Measurements from ENCODE around the gene CLCF1.
A peak's percentile ranks its signal among the peaks of the same experiment; 100 is the strongest.

The CLCF1 gene

GRCh38 chr11:67356387-67356863 lies 17.0 kb downstream of the CLCF1 start:
- no peak for DNase-seq

GRCh38 chr11:67355794-67356386 lies 17.5 kb downstream of the CLCF1 start:
- no peak for DNase-seq

GRCh38 chr11:67355023-67355793 lies 18.2 kb downstream of the CLCF1 start:
- no peak for DNase-seq

- DNase-seq = no peak
Measured at GRCh38 chr11:67354075-67355022, 19.0 kb downstream of the CLCF1 start.

GRCh38 chr11:67353317-67354074 lies 19.9 kb downstream of the CLCF1 start, which contains the start of gene POLD4:
POLD4 (minus strand) TSS chr11:67353546; CDS start chr11:67353399, 147 bp downstream.
- DNase-seq = peak; percentile 88 to 99 (median 96)

GRCh38 chr11:67352546-67353316 lies 20.7 kb downstream of the CLCF1 start:
- peak in 4 of 6 experiments; percentile 60 to 93 (median 80) for DNase-seq

- DNase-seq = peak; percentile 41 to 73 (median 50)
Measured at GRCh38 chr11:67351275-67352005, 22.0 kb downstream of the CLCF1 start.

- DNase-seq = no peak
Measured at GRCh38 chr11:67349928-67350465, 23.4 kb downstream of the CLCF1 start.

- DNase-seq = no peak
Measured at GRCh38 chr11:67349457-67349856, 23.9 kb downstream of the CLCF1 start.

GRCh38 chr11:67349036-67349435 lies 24.4 kb downstream of the CLCF1 start:
- DNase-seq = no peak

GRCh38 chr11:67347964-67348749 lies 25.2 kb downstream of the CLCF1 start:
- DNase-seq = no peak

- peak in 3 of 6 experiments; percentile 26 to 69 (median 50) for DNase-seq
Measured at GRCh38 chr11:67345920-67346819, 27.2 kb downstream of the CLCF1 start.

- DNase-seq = peak in 2 of 6 experiments; percentile 21 to 69
Measured at GRCh38 chr11:67345247-67345919, 28.0 kb downstream of the CLCF1 start.

GRCh38 chr11:67344264-67344663 lies 29.1 kb downstream of the CLCF1 start:
- peak in 3 of 6 experiments; percentile 13 to 25 (median 20) for DNase-seq

GRCh38 chr11:67337257-67337656 lies 36.1 kb downstream of the CLCF1 start:
- DNase-seq = no peak

- no peak for DNase-seq
Measured at GRCh38 chr11:67332081-67332691, 41.2 kb downstream of the CLCF1 start.

GRCh38 chr11:67323526-67323925 lies 49.9 kb downstream of the CLCF1 start:
- DNase-seq = no peak

All from stimulated activated naive CD4-positive, alpha-beta T cell (primary cell).